NCI-H748 treated with DMSO at 0.1 percent for 48 hours (cell line): ENCODE data around the gene PRR15.

Source experiments
- DNase-seq: peaks from one replicate; lab custom pipeline; 2025; lab: John Stamatoyannopoulos, UW

Gene PRR15

DNA sequence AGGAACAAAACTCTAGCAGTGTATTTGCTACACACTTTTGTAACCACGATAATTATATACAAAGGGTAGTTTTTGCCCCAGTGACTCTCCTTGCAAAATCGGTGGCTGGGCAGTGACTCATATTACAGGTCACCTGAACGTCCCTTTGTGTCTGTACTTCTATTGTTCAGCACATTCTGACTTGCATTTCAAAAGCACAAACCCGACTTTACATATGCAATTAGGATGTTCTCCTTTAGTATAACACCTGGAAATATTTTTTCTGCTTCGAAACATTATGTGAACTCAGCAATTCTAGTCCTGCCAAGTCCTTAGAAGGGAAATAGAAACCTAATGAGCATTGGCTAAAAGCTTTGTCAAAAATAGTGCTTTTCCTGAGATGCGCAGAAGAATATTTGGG is 6.0 kb downstream of the PRR15 start:
- DNase-seq, result peak; percentile 55

- DNase-seq, result no peak
Observed at GRCh38 chr7:29572558-29572957, 8.9 kb downstream of the PRR15 start.

- no peak for DNase-seq
Observed at GRCh38 chr7:29573567-29573966, 9.9 kb downstream of the PRR15 start.

DNA sequence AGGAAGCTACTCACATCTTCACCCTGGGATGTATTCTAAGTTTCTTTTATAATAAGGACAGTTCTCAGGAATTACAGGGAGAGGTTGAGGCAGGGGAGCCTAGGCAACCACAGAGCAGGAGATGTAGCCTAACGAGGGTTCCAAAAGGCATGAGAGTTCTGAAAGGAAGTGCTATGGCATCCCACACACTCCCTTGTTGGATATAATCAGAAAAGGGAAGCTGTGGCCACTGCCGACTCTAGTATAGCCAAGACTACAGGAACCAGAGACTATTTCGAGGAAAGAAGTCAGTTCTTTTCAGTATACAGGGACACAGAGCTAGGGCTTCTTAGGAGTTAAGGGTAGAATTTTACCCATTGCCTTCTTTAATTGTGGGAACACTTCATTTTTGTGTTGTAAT is 11.0 kb downstream of the PRR15 start:
- DNase-seq, result no peak

GRCh38 chr7:29587195-29587808 is 23.7 kb downstream of the PRR15 start:
- DNase-seq, result no peak

DNA sequence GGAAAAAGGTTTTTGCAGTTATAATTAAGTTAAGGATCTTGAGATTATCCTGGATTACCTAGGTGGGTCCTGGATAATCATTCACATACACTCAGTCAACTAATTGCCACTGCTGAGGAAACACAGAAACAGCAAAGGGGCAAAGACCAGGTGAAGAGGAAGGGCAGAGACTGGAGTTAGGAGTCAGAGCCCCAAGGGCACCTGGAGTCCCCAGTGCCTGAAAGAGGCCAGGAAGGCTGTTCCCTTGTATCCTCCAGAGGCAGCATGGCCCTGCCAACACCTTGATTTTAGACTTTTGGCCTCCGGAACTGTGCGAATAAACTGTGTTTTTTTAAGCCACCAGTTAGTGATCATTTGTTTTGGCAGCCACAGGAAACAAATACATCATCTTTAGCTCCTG is 24.6 kb downstream of the PRR15 start:
- no peak for DNase-seq

GRCh38 chr7:29588900-29589696 is 25.5 kb downstream of the PRR15 start:
- peak; percentile 38 for DNase-seq

DNA sequence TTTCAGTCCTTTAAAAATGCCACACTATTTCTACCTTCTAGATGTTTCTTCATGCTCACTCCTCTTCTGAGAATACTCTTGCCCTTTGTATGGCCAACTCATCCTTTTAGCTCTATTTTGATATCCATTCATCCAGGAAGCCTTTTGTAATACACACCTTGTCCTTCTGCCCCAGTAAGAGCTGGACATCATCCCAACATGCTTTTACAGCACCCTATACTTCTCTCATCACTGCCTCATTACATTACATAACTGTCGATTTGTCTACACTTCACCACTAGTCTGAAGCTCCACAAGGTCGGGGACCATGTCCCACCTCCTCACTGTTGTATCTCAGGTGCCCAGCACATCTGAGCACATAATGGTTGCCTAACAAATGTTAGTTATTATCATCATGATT is 29.2 kb downstream of the PRR15 start:
- DNase-seq, result no peak

DNA sequence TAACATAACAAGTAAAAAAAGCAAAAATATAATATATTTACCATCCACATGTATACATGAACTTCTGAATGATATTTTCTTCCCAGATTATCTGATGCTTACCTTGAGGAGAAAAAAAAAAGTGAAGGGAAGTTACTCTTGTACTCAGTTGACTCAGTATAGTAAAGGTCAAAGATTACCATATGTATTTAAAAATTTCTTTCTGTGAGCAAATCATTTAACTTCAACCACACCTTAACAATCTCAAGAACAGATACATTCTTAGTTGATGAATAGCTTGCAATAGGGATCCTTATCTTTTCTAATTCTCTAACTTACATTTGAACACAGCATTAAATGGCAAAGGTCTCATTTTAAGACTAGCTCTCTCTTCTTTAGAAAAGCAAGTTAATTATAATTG is 29.8 kb downstream of the PRR15 start:
- DNase-seq, result no peak

GRCh38 chr7:29596593-29597178 is 33.1 kb downstream of the PRR15 start:
- no peak for DNase-seq

DNA sequence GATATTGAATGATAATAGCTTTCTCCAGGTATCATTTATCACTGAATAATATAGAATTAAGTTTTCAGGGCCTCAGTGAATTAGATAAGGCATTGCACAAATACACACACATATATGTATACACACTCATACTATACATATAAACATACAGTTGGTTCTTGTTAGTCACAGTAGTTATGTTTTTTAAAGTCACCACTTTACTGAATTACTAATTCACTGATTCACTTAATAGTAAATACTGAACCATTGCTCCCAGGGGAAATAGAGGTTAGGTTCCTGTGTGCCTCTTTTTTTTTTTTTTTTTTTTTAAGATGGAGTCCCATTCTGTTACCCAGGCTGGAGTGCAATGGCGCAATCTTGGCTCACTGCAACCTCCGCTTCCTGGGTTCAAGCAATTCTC is 33.6 kb downstream of the PRR15 start:
- no peak for DNase-seq

DNA sequence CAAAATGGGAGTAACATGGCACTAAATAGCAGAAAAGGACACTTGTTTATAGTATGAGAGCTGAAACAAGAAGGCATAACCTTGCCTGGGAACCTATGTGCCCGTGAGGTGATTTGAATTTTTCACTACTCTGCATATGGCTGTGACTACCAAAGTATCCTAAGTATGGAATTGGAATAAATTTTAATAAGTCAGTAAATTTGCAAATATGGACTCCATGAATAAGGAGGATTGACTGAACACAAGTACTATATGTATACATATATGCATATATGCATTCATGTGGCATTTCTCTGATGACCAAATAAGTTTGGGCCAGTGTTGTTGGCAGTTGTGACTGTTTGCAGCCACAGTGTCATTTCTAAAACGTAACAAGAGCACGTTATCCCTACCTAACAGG is 34.5 kb downstream of the PRR15 start:
- DNase-seq, result no peak

DNA sequence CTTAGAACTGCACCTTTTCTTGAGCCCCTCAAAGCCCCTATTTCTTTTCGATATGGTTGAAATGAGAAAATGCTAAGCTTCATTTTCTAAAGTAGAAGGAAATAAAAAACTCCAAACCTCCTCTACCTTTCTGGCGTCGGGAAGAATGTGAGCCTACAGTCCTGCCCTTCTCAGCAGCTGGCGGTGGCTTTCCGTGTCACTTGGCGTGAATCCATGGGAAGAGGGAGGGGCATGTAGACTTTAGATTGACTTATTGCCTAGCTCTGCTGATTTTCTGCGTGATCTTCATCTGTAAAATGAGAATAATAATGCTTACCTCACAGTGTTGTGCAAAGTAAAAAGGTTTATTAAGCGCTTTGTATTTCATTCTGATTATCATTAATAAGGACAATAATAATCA is 35.0 kb downstream of the PRR15 start:
- peak; percentile 39 for DNase-seq

GRCh38 chr7:29599026-29599425 is 35.4 kb downstream of the PRR15 start:
- no peak for DNase-seq

GRCh38 chr7:29600661-29601060 is 37.0 kb downstream of the PRR15 start:
- no peak for DNase-seq

DNA sequence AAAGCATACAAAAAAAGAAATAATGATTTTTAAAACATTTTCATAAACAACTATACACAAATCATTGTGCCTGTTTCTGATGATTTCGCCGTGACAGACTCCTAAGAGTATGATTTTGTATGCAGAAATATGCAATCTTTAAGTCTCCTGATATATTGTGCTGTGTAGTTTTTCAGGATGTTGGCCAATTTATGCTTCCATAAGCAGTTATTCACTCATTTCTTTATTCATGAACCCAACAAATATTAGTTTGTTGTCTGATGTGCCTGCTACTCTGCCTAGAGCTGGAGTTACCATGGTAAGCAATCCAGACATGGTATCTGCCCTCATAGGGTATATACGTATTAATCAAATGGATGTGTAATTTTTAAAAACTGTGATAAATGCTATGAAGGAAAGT is 40.4 kb downstream of the PRR15 start:
- no peak for DNase-seq

DNA sequence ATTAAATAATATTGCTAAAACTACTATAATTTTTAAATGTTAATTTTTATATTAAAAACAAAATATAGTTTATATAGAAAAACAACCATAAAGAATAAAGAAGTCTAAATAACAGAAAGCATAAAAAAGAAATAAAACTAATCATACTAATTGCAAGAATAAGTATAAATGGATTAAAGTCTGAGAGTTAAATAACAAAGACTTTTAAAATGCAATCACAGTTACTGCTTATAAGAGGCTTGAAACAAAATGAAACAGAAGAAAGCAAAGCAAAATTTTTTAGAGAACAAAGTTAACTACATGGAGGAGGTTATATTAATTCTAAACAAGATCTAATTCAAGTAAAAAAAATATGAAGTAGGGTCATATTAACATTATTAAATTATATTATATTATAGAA is 41.1 kb downstream of the PRR15 start:
- no peak for DNase-seq

DNA sequence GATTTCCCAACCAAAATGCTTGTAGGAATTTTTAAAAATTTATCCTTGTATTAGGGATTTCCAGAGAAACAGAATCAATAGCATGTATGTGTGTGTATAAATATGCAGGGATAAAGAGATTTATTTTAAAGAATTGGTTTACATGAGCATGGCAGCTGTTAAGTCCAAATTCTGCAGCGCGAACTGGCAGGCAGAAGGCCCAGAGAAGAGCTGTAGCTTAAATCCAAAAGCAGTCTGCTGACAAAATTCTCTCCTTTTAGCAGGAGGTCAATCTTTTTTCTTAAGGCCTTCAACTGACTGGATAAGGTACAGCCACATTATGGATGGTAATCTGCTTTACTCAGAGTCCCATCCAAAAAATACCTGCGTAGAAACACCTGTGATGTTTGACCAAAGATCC is 42.0 kb downstream of the PRR15 start:
- no peak for DNase-seq

DNA sequence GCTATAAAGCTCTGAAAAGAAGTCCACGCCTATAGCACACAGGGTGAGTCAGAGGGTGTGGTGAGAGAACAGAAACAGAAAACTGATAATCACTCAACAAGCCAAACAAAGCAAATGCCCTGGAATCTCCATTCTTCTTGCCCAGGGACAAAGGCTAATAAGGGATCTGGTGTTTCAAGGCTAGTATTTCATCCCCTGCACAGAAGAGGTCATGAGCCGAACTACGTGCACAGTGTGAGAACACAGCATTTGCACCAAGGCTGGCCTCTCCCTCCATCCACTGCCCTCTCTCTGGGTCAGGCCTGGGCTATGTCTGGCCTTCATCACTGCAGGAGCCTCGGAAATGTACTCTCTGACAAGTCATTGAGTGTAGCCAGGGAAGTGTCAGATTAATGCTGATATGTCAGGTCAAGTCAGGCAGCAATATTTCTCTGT is 42.7 kb downstream of the PRR15 start:
- peak; percentile 80 for DNase-seq

DNA sequence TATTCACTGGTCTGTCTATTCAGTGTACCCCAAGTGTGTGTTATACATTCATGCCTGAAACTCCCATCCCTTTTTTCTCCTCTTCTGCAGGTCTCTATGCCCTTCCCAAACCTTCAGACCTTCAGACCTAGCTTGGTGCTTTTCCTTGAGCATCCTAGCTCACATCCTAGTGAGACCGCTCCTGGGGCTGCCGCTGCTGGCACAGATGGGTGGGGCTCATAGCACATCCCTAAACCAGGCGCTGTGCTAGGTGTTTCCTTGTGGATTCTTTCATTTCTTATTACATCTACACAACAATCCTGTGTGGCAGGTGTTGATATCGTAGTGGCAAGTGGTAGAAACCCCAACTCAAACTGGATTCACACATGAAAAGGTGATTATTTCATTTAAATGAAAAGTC is 43.2 kb downstream of the PRR15 start:
- DNase-seq, result no peak

- DNase-seq, result no peak
Observed at GRCh38 chr7:29607259-29607658, 43.6 kb downstream of the PRR15 start.

GRCh38 chr7:29607889-29608288 is 44.3 kb downstream of the PRR15 start:
- no peak for DNase-seq
